ES-I3 (cell line): ENCODE results near the gene SLC28A2.
"Not testable (repeated sequence)": the region's sequence is repeated elsewhere in the genome, so short reads cannot be mapped to it uniquely, and the experiment has no call there.

Experiments
- H3K36me3 ChIP-seq: 2 replicates; pipeline ENCODE4 v1.6.1; 2013; ENCODE audit warnings: mild to moderate bottlenecking, low read length, control low read depth, moderate library complexity; ENCODE audit not compliant: insufficient read depth
- H3K4me1 ChIP-seq: 2 replicates; pipeline ENCODE4 v1.6.1; 2013; ENCODE audit warnings: mild to moderate bottlenecking, control low read depth, low read length; ENCODE audit not compliant: insufficient read depth
- H3K9ac ChIP-seq: 2 replicates; pipeline ENCODE4 v1.6.1; 2013; ENCODE audit warnings: low read depth, mild to moderate bottlenecking, low read length, moderate library complexity
- H3K9me3 ChIP-seq: 2 replicates; pipeline ENCODE4 v1.6.1; 2013; ENCODE audit warnings: mild to moderate bottlenecking, low read length, moderate library complexity; ENCODE audit not compliant: control insufficient read depth, insufficient read depth

SLC28A2 gene

GRCh38 chr15:45242289-45242688 is 9.7 kb upstream of the SLC28A2 start:
- Histone ChIP-seq H3K36me3 (no peaks in the 10 kb centered on the region), H3K9me3 (peaks cover 12% of the 10 kb centered on the region; the same call in 1 of the 2 replicates), H3K4me1 (no peaks in the 10 kb centered on the region), H3K9ac (no peak overlapping the region)

GRCh38 chr15:45249125-45249780 is 2.8 kb upstream of the SLC28A2 start:
- Histone ChIP-seq H3K9me3 (0 out of 2 replicates have a peak, but pooled peaks cover 4% of the 10 kb centered on the region), H3K36me3 (no peaks in the 10 kb centered on the region), H3K9ac (no peak overlapping the region), H3K4me1 (no peaks in the 10 kb centered on the region)

GRCh38 chr15:45253330-45253729 is 1.3 kb downstream of the SLC28A2 start:
- Histone ChIP-seq H3K9me3 (no peaks in the 10 kb centered on the region), H3K36me3 (no peaks in the 10 kb centered on the region), H3K9ac (no peak overlapping the region), H3K4me1 (no peaks in the 10 kb centered on the region)

GRCh38 chr15:45254405-45254804 is 2.4 kb downstream of the SLC28A2 start:
- H3K4me1 ChIP-seq, result no peaks in the 10 kb centered on the region
- no peaks in the 10 kb centered on the region for H3K9me3 ChIP-seq
- H3K36me3 ChIP-seq, result no peaks in the 10 kb centered on the region
- H3K9ac ChIP-seq, result no peak overlapping the region

GRCh38 chr15:45254824-45255223 is 2.8 kb downstream of the SLC28A2 start:
- H3K9ac ChIP-seq, H3K9me3 ChIP-seq, H3K4me1 ChIP-seq: not testable (repeated sequence)

GRCh38 chr15:45259796-45260195 is 7.8 kb downstream of the SLC28A2 start:
- H3K9ac ChIP-seq, result no peak overlapping the region
- H3K9me3 ChIP-seq, result no peaks in the 10 kb centered on the region
- H3K36me3 ChIP-seq, result no peaks in the 10 kb centered on the region
- H3K4me1 ChIP-seq, result no peaks in the 10 kb centered on the region

More at GRCh38 chr15:45254824-45255223, 2.8 kb downstream of the SLC28A2 start:
- H3K36me3 ChIP-seq, result not testable (repeated sequence)

GRCh38 chr15:45262906-45263461 is 10.9 kb downstream of the SLC28A2 start:
- H3K4me1 ChIP-seq, result no peaks in the 10 kb centered on the region
- no peaks in the 10 kb centered on the region for H3K36me3 ChIP-seq
- no peaks in the 10 kb centered on the region for H3K9me3 ChIP-seq
- no peak overlapping the region for H3K9ac ChIP-seq

GRCh38 chr15:45263854-45264253 is 11.8 kb downstream of the SLC28A2 start:
- Histone ChIP-seq H3K9ac (no peak overlapping the region), H3K36me3 (no peaks in the 10 kb centered on the region), H3K4me1 (no peaks in the 10 kb centered on the region), H3K9me3 (no peaks in the 10 kb centered on the region)

- Histone ChIP-seq H3K36me3 (no peaks in the 10 kb centered on the region), H3K4me1 (no peaks in the 10 kb centered on the region)
Observed at GRCh38 chr15:45265506-45265905, 13.5 kb downstream of the SLC28A2 start.

GRCh38 chr15:45268135-45268534 is 16.1 kb downstream of the SLC28A2 start:
- no peak overlapping the region for H3K9ac ChIP-seq
- H3K36me3 ChIP-seq, result no peaks in the 10 kb centered on the region
- H3K9me3 ChIP-seq, result no peaks in the 10 kb centered on the region
- H3K4me1 ChIP-seq, result no peaks in the 10 kb centered on the region

More at GRCh38 chr15:45265506-45265905, 13.5 kb downstream of the SLC28A2 start:
- Histone ChIP-seq H3K9me3 (no peaks in the 10 kb centered on the region), H3K9ac (no peak overlapping the region)

- no peak overlapping the region for H3K9ac ChIP-seq
- H3K4me1 ChIP-seq, result no peaks in the 10 kb centered on the region
- no peaks in the 10 kb centered on the region for H3K36me3 ChIP-seq
Observed at GRCh38 chr15:45274636-45275380, 22.8 kb downstream of the SLC28A2 start.

GRCh38 chr15:45276831-45277230 is 24.8 kb downstream of the SLC28A2 start:
- no peaks in the 10 kb centered on the region for H3K9me3 ChIP-seq
- H3K4me1 ChIP-seq, result no peaks in the 10 kb centered on the region
- H3K9ac ChIP-seq, result no peak overlapping the region
- H3K36me3 ChIP-seq, result no peaks in the 10 kb centered on the region

More at GRCh38 chr15:45274636-45275380, 22.8 kb downstream of the SLC28A2 start:
- H3K9me3 ChIP-seq, result no peaks in the 10 kb centered on the region

- H3K9me3 ChIP-seq, result no peaks in the 10 kb centered on the region
- H3K4me1 ChIP-seq, result no peaks in the 10 kb centered on the region
- H3K36me3 ChIP-seq, result no peaks in the 10 kb centered on the region
- peak overlapping the region; percentile 81 for H3K9ac ChIP-seq
Observed at GRCh38 chr15:45279024-45279698, 27.1 kb downstream of the SLC28A2 start.

GRCh38 chr15:45285413-45285812 is 33.4 kb downstream of the SLC28A2 start:
- Histone ChIP-seq H3K9me3 (no peaks in the 10 kb centered on the region), H3K36me3 (no peaks in the 10 kb centered on the region), H3K4me1 (no peaks in the 10 kb centered on the region), H3K9ac (no peak overlapping the region)
